Measurements from ENCODE around the gene ZNF570.

GRCh38 chr19:37506387-37507166, 37.4 kb downstream of the ZNF570 start, which contains the start of gene ZNF793:
- TF ChIP-seq, protein P1, sequence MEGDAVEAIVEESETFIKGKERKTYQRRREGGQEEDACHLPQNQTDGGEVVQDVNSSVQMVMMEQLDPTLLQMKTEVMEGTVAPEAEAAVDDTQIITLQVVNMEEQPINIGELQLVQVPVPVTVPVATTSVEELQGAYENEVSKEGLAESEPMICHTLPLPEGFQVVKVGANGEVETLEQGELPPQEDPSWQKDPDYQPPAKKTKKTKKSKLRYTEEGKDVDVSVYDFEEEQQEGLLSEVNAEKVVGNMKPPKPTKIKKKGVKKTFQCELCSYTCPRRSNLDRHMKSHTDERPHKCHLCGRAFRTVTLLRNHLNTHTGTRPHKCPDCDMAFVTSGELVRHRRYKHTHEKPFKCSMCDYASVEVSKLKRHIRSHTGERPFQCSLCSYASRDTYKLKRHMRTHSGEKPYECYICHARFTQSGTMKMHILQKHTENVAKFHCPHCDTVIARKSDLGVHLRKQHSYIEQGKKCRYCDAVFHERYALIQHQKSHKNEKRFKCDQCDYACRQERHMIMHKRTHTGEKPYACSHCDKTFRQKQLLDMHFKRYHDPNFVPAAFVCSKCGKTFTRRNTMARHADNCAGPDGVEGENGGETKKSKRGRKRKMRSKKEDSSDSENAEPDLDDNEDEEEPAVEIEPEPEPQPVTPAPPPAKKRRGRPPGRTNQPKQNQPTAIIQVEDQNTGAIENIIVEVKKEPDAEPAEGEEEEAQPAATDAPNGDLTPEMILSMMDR (IDR thresholded peaks at IDR 0.05) = no peak
- TF ChIP-seq POLR2AphosphoS5 (IDR thresholded peaks at IDR 0.05; ENCODE audit: insufficient read depth in 1 of 2, low read depth in 1 of 2) = peak; percentile 67 to 81

All from vagina (tissue), 2 donors.